A673 (cell line): ENCODE data around the gene ACVR1C.

ENCODE experiments used
- CTCF ChIP-seq: fragments of 300-800, 200-600 bp; sonication (generic); conservative IDR thresholded peaks from 2 replicates; pipeline ENCODE4 v1.5.1; 2017; ENCODE audit warnings: low read depth, mild to moderate bottlenecking, antibody characterized with exemption, low read length, moderate library complexity, mixed read lengths
- EZH2 ChIP-seq: fragments of 200-600 bp; sonication (generic); IDR thresholded peaks from 2 replicates; pipeline ENCODE4 v1.6.1; 2017; ENCODE audit warnings: borderline replicate concordance, low read depth, mild to moderate bottlenecking, mixed read lengths, antibody characterized with exemption, low read length; ENCODE audit not compliant: poor library complexity, severe bottlenecking

- TF ChIP-seq CTCF, result no peak
- no peak for TF ChIP-seq EZH2
Measured at GRCh38 chr2:157662401-157662800, 33.7 kb upstream of the ACVR1C start.
